H9 (cell line): Measurements from ENCODE around the gene ST6GAL1. TPM values are rescaled to one million over a fixed set of nuclear protein-coding genes. Genes with fewer than 3 reads are reported as not detected.

Source experiments
- DNase-seq: peaks from one replicate; pipeline ENCODE4 v3.0.0-alpha.2; 2017
- H2AFZ ChIP-seq: one replicate; pipeline ENCODE4 v1.6.1; 2013; ENCODE audit warnings: mild to moderate bottlenecking, low read length, control low read depth, moderate library complexity
- H2AK5ac ChIP-seq: 2 replicates; pipeline ENCODE4 v1.6.1; 2013; ENCODE audit warnings: low read length, control low read depth, mixed read lengths; ENCODE audit not compliant: insufficient read length
- H2BK120ac ChIP-seq: one replicate; pipeline ENCODE4 v1.6.1; 2013; ENCODE audit warnings: low read depth, mild to moderate bottlenecking, low read length, control low read depth, inconsistent platforms; ENCODE audit not compliant: poor library complexity, severe bottlenecking
- H2BK12ac ChIP-seq: 2 replicates; pipeline ENCODE4 v1.6.1; 2013; ENCODE audit warnings: low read length, control low read depth, mixed read lengths, low read depth; ENCODE audit not compliant: insufficient read length
- H2BK15ac ChIP-seq: 2 replicates; pipeline ENCODE4 v1.6.1; 2013; ENCODE audit warnings: low read depth, low read length, control low read depth
- H2BK20ac ChIP-seq: one replicate; pipeline ENCODE4 v1.6.1; 2013; ENCODE audit warnings: low read depth, mild to moderate bottlenecking, low read length, control low read depth, inconsistent platforms; ENCODE audit not compliant: poor library complexity, severe bottlenecking
- H2BK5ac ChIP-seq: 2 replicates; pipeline ENCODE4 v1.6.1; 2013; ENCODE audit warnings: low read length, control low read depth, mixed read lengths; ENCODE audit not compliant: insufficient read length
- H3K14ac ChIP-seq: 2 replicates; pipeline ENCODE4 v1.6.1; 2013; ENCODE audit warnings: low read length, control low read depth; ENCODE audit not compliant: insufficient read depth
- H3K18ac ChIP-seq: 2 replicates; pipeline ENCODE4 v1.6.1; 2013; ENCODE audit warnings: low read depth, mild to moderate bottlenecking, mixed read lengths, low read length, control low read depth; ENCODE audit not compliant: insufficient read length
- H3K23ac ChIP-seq: 2 replicates; pipeline ENCODE4 v1.6.1; 2013; ENCODE audit warnings: low read length, control low read depth, mixed read lengths, low read depth; ENCODE audit not compliant: insufficient read length
- H3K23me2 ChIP-seq: 2 replicates; pipeline ENCODE4 v1.6.1; 2013; ENCODE audit warnings: low read depth, mild to moderate bottlenecking, mixed read lengths, low read length, control low read depth; ENCODE audit not compliant: insufficient read length, poor library complexity, severe bottlenecking
- H3K27ac ChIP-seq: 2 replicates; pipeline ENCODE4 v1.5.1; 2013; ENCODE audit warnings: low read length, control low read depth, mixed read lengths, low read depth; ENCODE audit not compliant: insufficient read length
- H3K27me3 ChIP-seq: 2 replicates; pipeline ENCODE4 v1.6.1; 2013; ENCODE audit warnings: low read length, control low read depth, inconsistent platforms; ENCODE audit not compliant: insufficient read depth
- H3K4ac ChIP-seq: 2 replicates; pipeline ENCODE4 v1.6.1; 2013; ENCODE audit warnings: low read depth, mild to moderate bottlenecking, control low read depth, inconsistent platforms, low read length, moderate library complexity
- H3K4me1 ChIP-seq: 2 replicates; pipeline ENCODE4 v1.6.1; 2013; ENCODE audit warnings: low read length, control low read depth, inconsistent platforms; ENCODE audit not compliant: insufficient read depth
- H3K4me2 ChIP-seq: 2 replicates; pipeline ENCODE4 v1.6.1; 2013; ENCODE audit warnings: low read length, control low read depth, mixed read lengths; ENCODE audit not compliant: insufficient read length, insufficient read depth
- H3K56ac ChIP-seq: 2 replicates; pipeline ENCODE4 v1.6.1; 2013; ENCODE audit warnings: low read depth, mild to moderate bottlenecking, mixed read lengths, low read length, control low read depth; ENCODE audit not compliant: insufficient read length
- H3K79me1 ChIP-seq: 2 replicates; pipeline ENCODE4 v1.6.1; 2013; ENCODE audit warnings: low read depth, mild to moderate bottlenecking, moderate library complexity, low read length, control low read depth, inconsistent platforms; ENCODE audit not compliant: insufficient read depth, poor library complexity, severe bottlenecking
- H3K79me2 ChIP-seq: 2 replicates; pipeline ENCODE4 v1.6.1; 2013; ENCODE audit warnings: low read length, control low read depth, inconsistent platforms; ENCODE audit not compliant: insufficient read depth
- H3K9ac ChIP-seq: 2 replicates; pipeline ENCODE4 v1.6.1; 2013; ENCODE audit warnings: low read length, control low read depth, mixed read lengths; ENCODE audit not compliant: insufficient read length; ENCODE audit errors: extremely low read depth
- H3K9me3 ChIP-seq: one replicate; pipeline ENCODE4 v1.6.1; 2013; ENCODE audit warnings: low read depth, low read length, inconsistent platforms; ENCODE audit not compliant: control insufficient read depth
- H3T11ph ChIP-seq: one replicate; pipeline ENCODE4 v1.6.1; 2013; ENCODE audit warnings: mild to moderate bottlenecking, low read length, control low read depth, inconsistent platforms
- H4K20me1 ChIP-seq: one replicate; pipeline ENCODE4 v1.6.1; 2013; ENCODE audit not compliant: control insufficient read depth, insufficient read length, insufficient read depth
- H4K5ac ChIP-seq: 2 replicates; pipeline ENCODE4 v1.6.1; 2013; ENCODE audit warnings: low read depth, mild to moderate bottlenecking, mixed read lengths, low read length, control low read depth; ENCODE audit not compliant: insufficient read length
- H4K8ac ChIP-seq: replicated peaks from 2 replicates; pipeline ENCODE4 v1.6.1; 2013; ENCODE audit warnings: low read length, control low read depth, mixed read lengths, low read depth; ENCODE audit not compliant: insufficient read length
- H4K91ac ChIP-seq: 2 replicates; pipeline ENCODE4 v1.6.1; 2013; ENCODE audit warnings: low read depth, mild to moderate bottlenecking, moderate library complexity, mixed read lengths, low read length, control low read depth; ENCODE audit not compliant: insufficient read length
- H3K27ac Mint-ChIP-seq, 3 experiments: 2 replicates in 2 of 3; 3 replicates in 1 of 3; pipeline ENCODE4 v1.8.0; 2020 to 2021; ENCODE audit warnings: mixed read lengths in 3 of 3, mild to moderate bottlenecking in 1 of 3, moderate library complexity in 1 of 3
- H3K27me3 Mint-ChIP-seq: 2 replicates; pipeline ENCODE4 v1.8.0; 2021; ENCODE audit warnings: low read depth, mild to moderate bottlenecking, moderate library complexity, mixed read lengths
- H3K36me3 Mint-ChIP-seq, 3 experiments: 2 replicates in 2 of 3; 3 replicates in 1 of 3; pipeline ENCODE4 v1.8.0; 2020 to 2021; ENCODE audit warnings: low read depth in 3 of 3, mixed read lengths in 3 of 3; ENCODE audit not compliant: insufficient read depth in 1 of 3
- H3K4me1 Mint-ChIP-seq, 2 experiments: 2 replicates each; pipeline ENCODE4 v1.8.0; 2020; ENCODE audit warnings: mixed read lengths in 2 of 2
- H3K4me3 Mint-ChIP-seq, 2 experiments: 2 replicates in 1 of 2; 3 replicates in 1 of 2; pipeline ENCODE4 v1.8.0; 2020 to 2021; ENCODE audit warnings: mild to moderate bottlenecking in 2 of 2, mixed read lengths in 2 of 2, moderate library complexity in 1 of 2
- H3K9me3 Mint-ChIP-seq, 2 experiments: 2 replicates in 1 of 2; 3 replicates in 1 of 2; pipeline ENCODE4 v1.8.0; 2020; ENCODE audit warnings: mild to moderate bottlenecking in 2 of 2, mixed read lengths in 2 of 2, moderate library complexity in 1 of 2
- CTCF ChIP-seq: fragments of 200-600 bp; sonication (generic); conservative IDR thresholded peaks from 3 replicates; pipeline ENCODE4 v1.8.0; 2021; ENCODE audit warnings: antibody characterized with exemption, mild to moderate bottlenecking
- WGBS: extraction: QIAGEN DNeasy Blood & Tissue Kit; methylation state at CpG from one replicate; pipeline ENCODE4 v1.1.7; 2013; ENCODE audit warnings: missing lambda C conversion rate, low lambda C conversion rate, mixed read lengths; ENCODE audit not compliant: insufficient read length; ENCODE audit errors: extremely low coverage; 5-methylcytosine and 5-hydroxymethylcytosine counted together
- total RNA-seq: library from RNA; stranded (reverse); gene quantifications from 2 replicates; pipeline ENCODE4 v1.2.1, GENCODE V29; 2021

The ST6GAL1 gene
- total RNA-seq, 1 experiment from 2014 or later = 139 TPM

GRCh38 chr3:187107989-187108388 is 177.7 kb downstream of the ST6GAL1 start:
- peaks cover 2% of the 10 kb centered on the region; the same call in 1 of the 2 replicates for H3K4me1 ChIP-seq
- H3K56ac ChIP-seq = no peak overlapping the region
- no peak overlapping the region for H3K14ac ChIP-seq
- no peak overlapping the region for H3K4me3 Mint-ChIP-seq
- H3K79me2 ChIP-seq = no peaks in the 10 kb centered on the region
- H3K27ac ChIP-seq = no peak overlapping the region
- no peak overlapping the region for H2BK15ac ChIP-seq
- no peak overlapping the region for H3K9ac ChIP-seq
- H3K18ac ChIP-seq = no peak overlapping the region
- H4K8ac ChIP-seq = no peak overlapping the region
- no peak overlapping the region for H3T11ph ChIP-seq
- H3K36me3 Mint-ChIP-seq = no peaks in the 10 kb centered on the region; a peak in 1 of 7 replicates
- no peaks in the 10 kb centered on the region for H3K23me2 ChIP-seq
- no peaks in the 10 kb centered on the region for H3K79me1 ChIP-seq
- H2BK120ac ChIP-seq = no peak overlapping the region
- no peaks in the 10 kb centered on the region for H3K9me3 ChIP-seq
- no peak overlapping the region for H2BK20ac ChIP-seq
- no peaks in the 10 kb centered on the region for H3K27me3 Mint-ChIP-seq
- no peak overlapping the region for H2BK5ac ChIP-seq
- H3K9me3 Mint-ChIP-seq = no peaks in the 10 kb centered on the region
- no peak overlapping the region for H4K91ac ChIP-seq
- no peaks in the 10 kb centered on the region for H3K27me3 ChIP-seq
- H3K4ac ChIP-seq = no peak overlapping the region
- peaks cover 3% of the 10 kb centered on the region for H4K20me1 ChIP-seq
- no peak overlapping the region for H2AFZ ChIP-seq
- H2BK12ac ChIP-seq = no peak overlapping the region
- peaks cover 3 to 8% of the 10 kb centered on the region in 2 experiments for H3K4me1 Mint-ChIP-seq
- H3K23ac ChIP-seq = no peak overlapping the region
- WGBS = no CpG with 5 or more reads among the region's 3 CpGs
- H2AK5ac ChIP-seq = no peak overlapping the region
- no peak for DNase-seq
- no peak for TF ChIP-seq CTCF
- no peak overlapping the region for H4K5ac ChIP-seq
- H3K4me2 ChIP-seq = no peak overlapping the region
- H3K27ac Mint-ChIP-seq = no peak overlapping the region
